ENCODE measurements around the gene CHST11.

CHST11 gene

GRCh38 chr12:104484079-104484478 is 27.3 kb downstream of the CHST11 start:
- no peak for DNase-seq

DNA sequence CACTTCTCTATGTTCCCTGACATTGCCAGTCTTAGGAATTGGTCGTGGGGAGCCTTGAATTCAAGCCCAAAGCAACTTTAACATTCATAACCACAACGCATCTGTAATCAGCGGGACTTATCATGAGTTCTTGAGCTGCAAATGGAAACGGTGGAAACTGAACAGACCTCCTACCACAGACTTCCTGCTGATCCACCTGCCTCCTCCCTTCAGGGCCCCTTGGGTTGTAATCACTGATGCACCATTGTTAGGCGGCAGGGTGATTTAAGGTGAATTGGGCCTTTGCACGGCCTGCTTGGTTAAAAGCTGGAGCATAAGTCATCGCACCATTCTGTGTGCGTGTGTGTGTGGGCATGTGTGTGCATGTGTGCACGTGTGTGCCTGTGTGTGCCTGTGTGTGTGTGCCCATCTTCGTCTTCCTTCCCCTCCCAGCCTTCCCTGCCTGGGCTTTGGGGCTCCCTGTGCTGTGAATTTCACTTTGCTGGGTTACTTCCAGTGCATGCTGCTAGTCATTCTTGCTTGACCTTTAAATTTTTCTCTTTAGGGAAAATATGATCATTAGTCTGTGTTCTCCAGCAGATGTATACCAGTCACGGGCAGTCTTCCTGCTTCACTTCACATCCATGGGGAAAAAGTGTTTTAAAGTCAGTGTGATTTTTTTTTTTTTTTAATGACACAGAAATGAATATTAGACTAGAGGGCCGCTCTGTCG is 29.1 kb downstream of the CHST11 start:
- DNase-seq: no peak

DNA sequence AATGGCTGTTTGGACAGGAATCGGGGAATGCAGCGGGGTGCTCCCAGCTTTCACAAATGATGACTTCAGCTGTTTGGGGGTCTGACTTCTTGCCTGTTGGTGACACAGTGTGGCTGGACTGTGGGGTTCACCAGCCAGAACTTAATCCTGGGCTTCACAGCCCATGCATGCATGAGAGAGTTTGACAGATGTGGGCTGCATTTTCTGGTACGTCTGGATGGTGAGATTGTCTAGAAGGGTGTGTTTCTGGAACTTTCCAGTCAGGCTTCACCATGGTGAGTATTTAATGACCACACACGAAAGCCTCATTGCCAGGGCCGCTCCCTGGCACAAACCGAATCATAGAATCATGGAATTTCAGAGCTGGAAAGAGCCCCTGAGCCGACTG is 29.6 kb downstream of the CHST11 start:
- DNase-seq: no peak

GRCh38 chr12:104486943-104487819 is 30.4 kb downstream of the CHST11 start:
- DNase-seq: no peak

DNA sequence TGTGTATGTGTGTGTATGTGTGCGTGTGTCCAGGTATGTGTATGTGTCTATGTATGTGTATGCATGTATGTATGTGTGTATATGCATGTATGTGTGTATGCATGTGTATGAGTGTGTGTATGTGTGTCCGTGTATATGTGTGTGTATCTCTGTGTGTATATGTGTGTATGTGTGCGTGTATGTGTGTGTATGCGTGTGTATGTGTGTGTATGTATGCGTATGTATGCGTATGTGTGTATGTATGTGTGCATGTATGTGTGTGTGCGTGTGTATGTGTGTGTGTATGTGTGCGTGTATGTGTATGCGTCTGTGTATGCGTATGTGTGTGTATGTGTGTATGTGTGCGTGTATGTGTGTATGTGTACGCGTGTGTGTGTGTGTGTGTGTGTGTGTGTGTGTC is 31.6 kb downstream of the CHST11 start:
- no peak for DNase-seq

DNA sequence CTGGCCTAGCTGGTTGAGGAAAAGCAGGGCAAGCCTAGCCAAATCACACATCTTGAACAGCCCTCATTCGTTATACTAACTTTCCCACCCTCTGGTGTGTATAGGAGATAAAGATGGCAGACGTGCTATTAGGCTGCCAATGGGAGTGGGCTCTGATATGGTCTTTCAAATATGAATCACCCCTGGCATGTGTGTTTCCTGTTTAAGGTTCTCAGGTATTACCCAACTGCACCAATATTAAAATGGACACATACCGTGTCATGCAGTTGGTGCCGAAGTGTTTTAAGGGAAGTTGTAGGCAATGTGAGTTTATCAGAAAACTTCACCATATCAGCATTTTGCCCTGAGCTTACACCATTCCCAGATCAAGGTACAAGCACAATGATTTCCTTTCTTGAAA is 33.4 kb downstream of the CHST11 start:
- DNase-seq: no peak

DNA sequence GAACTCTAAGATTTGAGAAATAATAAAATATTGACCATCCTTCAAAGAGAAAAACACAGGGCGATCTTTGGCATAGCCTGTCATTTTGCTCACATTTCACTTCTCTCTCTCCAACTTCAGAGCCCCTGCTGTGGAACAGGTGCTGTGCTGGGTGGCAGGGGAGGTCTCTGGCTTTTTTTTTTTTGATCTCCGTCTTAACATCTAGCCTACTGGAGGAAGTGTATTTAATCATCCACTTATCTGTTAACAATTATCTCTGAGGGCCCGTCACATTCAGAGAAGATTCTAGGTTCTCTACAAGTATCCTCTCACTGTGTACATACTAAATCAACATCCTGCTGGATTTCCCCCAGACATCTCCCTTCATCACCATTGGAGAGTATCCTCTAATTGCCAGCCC is 34.1 kb downstream of the CHST11 start:
- DNase-seq: no peak

DNA sequence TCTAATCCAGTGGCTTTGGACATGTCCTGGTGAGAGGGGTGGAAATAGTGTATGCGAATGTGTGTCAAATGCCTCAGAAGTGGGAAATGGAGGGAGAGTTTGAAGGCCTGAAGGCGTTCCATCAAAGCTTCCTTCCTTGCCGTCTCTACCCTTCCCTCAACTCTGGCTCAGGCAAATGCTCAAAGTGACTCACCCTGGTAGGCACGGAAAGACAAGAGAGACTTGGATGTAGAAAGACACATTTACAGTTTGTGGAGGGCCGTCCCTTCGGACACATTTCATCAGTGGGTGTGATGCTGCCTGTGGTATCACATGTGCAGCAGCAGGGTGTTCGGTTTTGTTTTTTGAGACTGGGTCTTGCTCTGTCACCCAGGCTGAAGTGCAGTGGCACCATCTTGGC is 36.7 kb downstream of the CHST11 start:
- peak; percentile 52 for DNase-seq

DNA sequence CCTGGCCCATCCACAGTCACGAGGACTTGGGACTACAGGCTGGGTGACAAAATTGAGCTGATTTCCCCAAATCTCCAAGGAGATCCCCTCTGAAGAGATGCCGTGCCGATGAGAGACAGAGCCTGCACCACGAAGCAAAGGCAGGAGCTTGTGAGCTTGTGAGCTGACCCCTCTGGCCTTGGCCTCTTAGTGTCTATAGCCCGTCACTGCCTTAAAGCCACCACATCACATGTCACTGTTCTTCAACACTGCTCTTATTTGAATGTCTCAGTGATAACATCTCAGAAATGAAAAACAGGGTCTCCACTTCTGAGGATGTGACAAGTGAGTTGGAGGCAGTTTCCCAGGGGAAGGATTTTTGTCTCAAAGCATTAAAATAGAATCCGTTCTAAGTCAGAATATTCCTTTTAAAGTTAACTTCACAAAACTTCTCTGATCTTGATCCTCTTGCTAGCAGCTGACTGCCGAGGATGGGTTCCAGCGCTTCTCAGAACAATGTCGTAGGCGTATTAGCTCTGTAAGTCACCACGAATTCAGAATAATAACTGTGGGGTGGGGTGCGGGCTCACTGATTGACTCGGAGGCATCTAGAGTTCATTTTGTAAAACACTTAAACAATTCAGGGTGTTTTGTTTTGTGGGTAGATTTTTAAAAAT is 37.5 kb downstream of the CHST11 start:
- no peak for DNase-seq

DNA sequence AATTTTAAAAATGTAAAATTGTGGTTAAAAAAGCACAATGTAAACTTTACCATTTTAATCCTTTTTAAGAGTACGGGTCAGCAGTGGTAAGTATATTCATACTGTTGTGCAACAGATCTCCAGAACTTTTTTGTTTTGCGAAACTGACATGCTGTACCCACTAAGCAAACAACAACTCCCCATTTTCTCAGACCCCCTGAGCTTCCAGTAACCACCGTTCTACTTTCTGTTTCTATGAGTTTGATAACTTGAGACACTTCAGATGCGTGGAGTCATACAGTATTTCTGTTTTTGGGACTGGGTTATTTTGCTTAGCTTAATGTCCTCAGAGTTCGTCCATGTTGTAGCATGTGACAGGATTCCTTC is 38.0 kb downstream of the CHST11 start:
- peak; percentile 88 for DNase-seq

DNA sequence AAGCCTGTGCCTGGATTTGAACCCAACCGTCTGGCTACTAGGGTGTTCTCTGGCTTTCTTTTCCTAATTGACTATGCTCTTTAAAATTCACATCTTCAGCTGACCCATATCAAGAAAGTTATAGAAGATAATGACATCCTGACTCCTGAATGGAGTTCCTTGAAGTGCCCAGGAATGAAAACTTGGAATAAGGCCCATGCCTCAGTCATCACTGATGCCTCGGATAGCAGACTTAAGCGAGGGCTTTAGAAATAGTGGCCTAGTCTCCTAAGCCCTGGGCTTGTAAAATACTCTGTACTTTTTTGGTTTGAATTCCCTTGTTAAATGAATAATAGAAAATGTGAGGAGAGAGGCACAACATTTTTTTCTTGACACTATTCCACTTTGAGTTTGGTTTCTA is 39.0 kb downstream of the CHST11 start:
- DNase-seq: no peak

DNA sequence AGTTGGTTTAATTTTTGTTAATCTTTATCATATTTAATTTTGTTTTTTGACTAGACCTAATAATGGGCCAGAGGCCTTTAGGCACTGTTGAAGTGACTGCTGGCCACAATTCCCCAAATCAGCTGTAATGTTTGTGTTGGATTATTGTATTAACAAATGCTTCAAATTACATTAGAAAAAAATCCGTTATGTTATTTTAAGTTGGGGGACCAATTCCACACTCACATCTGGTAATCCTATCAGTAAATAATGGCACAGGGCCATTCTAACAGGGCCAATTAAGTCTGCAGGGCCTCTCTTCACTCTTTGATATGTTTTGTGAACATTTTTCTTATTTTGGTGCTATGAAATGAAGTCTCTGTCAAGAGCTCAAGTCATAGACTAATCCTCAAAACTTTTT is 39.6 kb downstream of the CHST11 start:
- no peak for DNase-seq

- peak; percentile 58 for DNase-seq
These were observed 41.6 kb downstream of the CHST11 start for GRCh38 chr12:104498211-104498801.

DNA sequence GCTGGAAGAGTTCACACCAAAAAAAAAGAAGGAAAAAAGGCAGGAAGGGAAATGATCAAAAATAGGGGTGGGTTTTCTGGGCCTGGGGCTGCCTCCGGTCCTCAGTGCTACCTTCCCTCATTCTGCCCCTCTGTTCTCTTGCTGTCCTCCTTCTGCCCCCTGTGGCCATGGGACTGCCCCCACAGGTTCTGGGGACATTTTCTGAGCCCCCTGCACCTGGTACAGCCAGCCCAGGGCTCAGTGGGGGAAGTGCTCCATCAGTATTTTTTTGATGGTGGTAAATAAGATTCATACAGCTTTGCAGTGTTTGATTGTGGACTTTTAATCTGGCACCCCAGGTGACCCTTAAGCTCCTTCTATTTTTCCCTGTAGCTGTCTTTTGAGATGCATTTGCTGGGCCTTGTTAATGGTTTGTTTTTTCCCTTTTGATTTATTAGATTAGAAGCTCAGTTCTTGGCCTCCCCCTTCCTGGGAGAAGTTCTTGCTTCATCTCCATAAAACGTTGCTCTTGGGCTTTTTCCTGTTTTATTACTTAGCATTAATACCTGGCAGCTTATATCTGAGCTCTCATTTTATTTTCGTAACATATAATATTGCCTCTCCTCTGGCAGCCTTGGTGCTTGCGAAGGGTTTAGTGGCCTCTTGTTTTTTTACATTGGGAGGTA is 43.1 kb downstream of the CHST11 start:
- no peak for DNase-seq

DNA sequence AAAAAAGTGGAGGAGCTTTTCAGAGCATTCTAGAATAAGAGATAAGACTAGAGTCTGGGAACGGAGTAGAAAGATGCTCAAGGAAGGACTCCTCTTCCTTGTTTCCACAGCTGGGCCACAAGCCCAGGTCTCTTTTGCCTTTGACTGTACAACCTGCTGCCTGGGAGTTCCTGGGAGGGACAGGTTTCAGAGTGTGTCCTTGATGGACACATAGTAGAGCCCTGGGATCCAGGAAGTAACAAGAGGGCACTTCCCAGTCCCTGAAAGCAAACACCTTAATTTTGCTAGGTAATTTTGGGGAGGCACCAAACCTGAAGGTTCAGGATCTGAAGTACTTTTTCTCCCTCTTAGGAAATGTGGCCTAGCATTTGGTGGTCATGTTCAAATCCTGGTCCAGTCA is 44.4 kb downstream of the CHST11 start:
- no peak for DNase-seq

DNA sequence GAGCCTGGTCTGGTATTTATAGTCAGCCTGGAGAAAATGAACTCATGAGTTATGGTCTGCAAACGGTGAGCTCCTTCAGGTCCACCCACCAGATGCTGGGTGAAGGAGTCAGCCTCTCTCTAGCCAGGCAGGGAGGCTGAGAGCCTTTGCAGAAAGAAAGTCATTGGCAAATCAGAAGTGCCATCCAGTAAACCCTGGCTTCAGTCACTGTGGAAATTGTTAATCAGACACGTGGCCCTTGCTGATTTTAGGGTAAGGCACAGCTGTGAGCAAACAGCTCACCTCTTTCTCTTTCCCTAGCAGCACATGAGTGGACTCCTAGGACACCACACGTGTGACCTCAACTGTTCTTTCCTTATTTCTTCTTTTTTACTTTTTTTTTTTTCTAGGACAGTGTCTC is 44.9 kb downstream of the CHST11 start:
- DNase-seq: peak; percentile 35

DNA sequence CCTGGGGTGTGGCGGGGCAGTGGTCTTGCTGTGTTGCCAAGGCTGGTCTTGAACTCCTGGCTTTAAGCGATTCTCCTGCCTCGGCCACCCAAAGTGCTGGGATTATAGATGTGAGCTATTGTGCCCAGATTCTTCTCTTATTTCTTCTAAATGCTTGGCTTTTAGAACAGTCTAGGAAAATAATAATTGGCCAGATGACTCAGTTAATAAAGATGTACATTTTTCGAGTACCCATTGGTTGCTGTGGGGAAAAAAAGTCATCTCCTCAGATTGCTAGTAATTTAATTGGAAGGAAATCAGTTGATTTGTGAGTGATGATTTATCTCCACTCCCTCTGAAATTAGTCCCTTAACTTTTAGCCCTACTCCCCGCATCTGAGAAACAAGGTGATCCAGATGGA is 45.5 kb downstream of the CHST11 start:
- no peak for DNase-seq

- DNase-seq: no peak
These were observed 45.9 kb downstream of the CHST11 start for GRCh38 chr12:104502638-104503037.

DNA sequence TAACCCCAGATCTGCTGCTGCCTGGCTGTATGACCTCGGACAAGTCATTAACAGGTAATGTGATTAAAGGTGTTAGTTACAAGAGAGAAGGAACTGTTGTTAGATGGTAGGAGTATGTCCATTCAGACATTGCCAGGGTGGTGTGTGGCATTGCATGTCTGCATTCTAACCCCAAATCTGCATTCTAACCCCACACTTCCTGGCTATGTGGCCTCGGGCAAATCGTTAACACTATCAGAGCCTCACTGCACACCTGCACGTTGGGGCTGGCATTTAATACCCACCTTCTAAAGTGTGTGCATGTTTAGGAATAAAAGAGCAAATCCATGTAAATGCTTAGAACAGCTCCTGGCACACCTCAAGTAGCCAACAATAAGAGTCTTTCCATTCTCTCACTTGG is 46.4 kb downstream of the CHST11 start:
- no peak for DNase-seq

DNA sequence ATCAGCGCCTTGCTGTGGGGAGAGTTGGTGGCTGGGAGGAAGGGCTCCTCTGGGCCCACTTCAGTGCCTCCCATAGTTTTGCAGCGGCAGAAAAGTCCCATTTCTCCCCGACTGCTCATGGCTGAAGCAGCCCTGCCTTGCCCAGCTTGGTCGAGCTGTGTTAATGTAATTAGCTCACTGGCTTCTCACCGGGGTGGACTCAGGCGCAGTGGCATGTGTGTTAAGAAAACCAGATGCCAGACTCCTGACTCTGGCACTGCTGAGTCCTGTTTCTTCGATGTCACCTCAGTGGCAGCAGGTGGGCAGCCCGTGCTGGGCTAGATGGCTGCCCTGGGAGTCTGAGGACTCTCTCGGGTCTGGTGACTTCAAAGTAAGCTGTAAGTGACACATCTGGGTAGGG is 47.4 kb downstream of the CHST11 start:
- DNase-seq: no peak

GRCh38 chr12:104505095-104505818 is 48.5 kb downstream of the CHST11 start:
- no peak for DNase-seq

GRCh38 chr12:104506676-104507401 is 50.1 kb downstream of the CHST11 start:
- DNase-seq: no peak

All from suppressor macrophage treated with lipopolysaccharide for 4 hours (primary cell).